Nephron progenitor cell (in vitro differentiated cells): ENCODE data around the gene HADH.

Experiments
- DNase-seq: peaks from one replicate; pipeline ENCODE4 v3.0.0; 2021
- H3K27ac Mint-ChIP-seq: 2 replicates; pipeline ENCODE4 v1.8.0; 2021; ENCODE audit warnings: mild to moderate bottlenecking, moderate library complexity, mixed read lengths
- H3K27me3 Mint-ChIP-seq: 2 replicates; pipeline ENCODE4 v1.8.0; 2021; ENCODE audit warnings: mild to moderate bottlenecking, low read depth, mixed read lengths; ENCODE audit not compliant: poor library complexity
- H3K36me3 Mint-ChIP-seq: 2 replicates; pipeline ENCODE4 v1.8.0; 2021; ENCODE audit warnings: low read depth, mixed read lengths
- H3K4me1 Mint-ChIP-seq: 2 replicates; pipeline ENCODE4 v1.8.0; 2021; ENCODE audit warnings: mixed read lengths
- H3K4me3 Mint-ChIP-seq: 2 replicates; pipeline ENCODE4 v1.8.0; 2021; ENCODE audit warnings: mild to moderate bottlenecking, moderate library complexity, mixed read lengths
- H3K9me3 Mint-ChIP-seq: 2 replicates; pipeline ENCODE4 v1.8.0; 2021; ENCODE audit warnings: mild to moderate bottlenecking, moderate library complexity, mixed read lengths
- TF ChIP-seq, protein P1 (sequence below): fragments of 200-600 bp; sonication (generic); IDR thresholded peaks from 2 replicates; pipeline ENCODE4 v1.5.0; 2021; ENCODE audit warnings: antibody characterized with exemption

The HADH gene

GRCh38 chr4:108036213-108036612 is 46.5 kb downstream of the HADH start:
- H3K27ac Mint-ChIP-seq = peak overlapping the region; percentile 25
- DNase-seq = no peak
- H3K4me1 Mint-ChIP-seq = peaks cover 19% of the 10 kb centered on the region
- peaks cover 22% of the 10 kb centered on the region for H3K36me3 Mint-ChIP-seq
- TF ChIP-seq, protein P1, sequence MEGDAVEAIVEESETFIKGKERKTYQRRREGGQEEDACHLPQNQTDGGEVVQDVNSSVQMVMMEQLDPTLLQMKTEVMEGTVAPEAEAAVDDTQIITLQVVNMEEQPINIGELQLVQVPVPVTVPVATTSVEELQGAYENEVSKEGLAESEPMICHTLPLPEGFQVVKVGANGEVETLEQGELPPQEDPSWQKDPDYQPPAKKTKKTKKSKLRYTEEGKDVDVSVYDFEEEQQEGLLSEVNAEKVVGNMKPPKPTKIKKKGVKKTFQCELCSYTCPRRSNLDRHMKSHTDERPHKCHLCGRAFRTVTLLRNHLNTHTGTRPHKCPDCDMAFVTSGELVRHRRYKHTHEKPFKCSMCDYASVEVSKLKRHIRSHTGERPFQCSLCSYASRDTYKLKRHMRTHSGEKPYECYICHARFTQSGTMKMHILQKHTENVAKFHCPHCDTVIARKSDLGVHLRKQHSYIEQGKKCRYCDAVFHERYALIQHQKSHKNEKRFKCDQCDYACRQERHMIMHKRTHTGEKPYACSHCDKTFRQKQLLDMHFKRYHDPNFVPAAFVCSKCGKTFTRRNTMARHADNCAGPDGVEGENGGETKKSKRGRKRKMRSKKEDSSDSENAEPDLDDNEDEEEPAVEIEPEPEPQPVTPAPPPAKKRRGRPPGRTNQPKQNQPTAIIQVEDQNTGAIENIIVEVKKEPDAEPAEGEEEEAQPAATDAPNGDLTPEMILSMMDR = no peak
- peaks cover 8% of the 10 kb centered on the region for H3K9me3 Mint-ChIP-seq
- no peak overlapping the region for H3K4me3 Mint-ChIP-seq
- peaks cover 5% of the 10 kb centered on the region for H3K27me3 Mint-ChIP-seq

- TF ChIP-seq, protein P1 = no peak
These were observed 48.2 kb downstream of the HADH start for GRCh38 chr4:108037884-108038283.

DNA sequence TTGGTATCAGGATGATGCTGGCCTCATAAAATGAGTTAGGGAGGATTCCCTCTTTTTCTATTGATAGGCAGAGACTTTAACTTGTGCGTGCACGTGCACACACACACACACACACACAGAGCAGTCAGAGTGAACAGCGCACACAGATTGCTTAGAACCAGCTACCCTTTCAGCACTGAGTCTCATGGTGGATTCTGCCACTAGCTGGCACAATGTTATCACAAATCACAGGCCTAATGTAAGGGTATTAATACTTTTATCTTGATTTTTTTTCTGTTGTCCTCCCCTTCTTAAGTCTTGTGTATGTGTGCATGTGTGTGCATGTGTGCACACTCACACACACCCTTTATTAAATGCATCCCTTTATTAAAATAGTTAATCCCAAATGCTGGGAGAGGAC is 53.2 kb downstream of the HADH start:
- Mint-ChIP-seq H3K9me3 (peaks cover 13% of the 10 kb centered on the region), H3K4me1 (peaks cover 38% of the 10 kb centered on the region), H3K27me3 (peaks cover 5% of the 10 kb centered on the region), H3K4me3 (no peak overlapping the region), H3K27ac (peak overlapping the region; percentile 90), H3K36me3 (peaks cover 16% of the 10 kb centered on the region)
- TF ChIP-seq, protein P1 = no peak
- no peak for DNase-seq

More at GRCh38 chr4:108037884-108038283, 48.2 kb downstream of the HADH start:
- H3K4me3 Mint-ChIP-seq = no peak overlapping the region
- DNase-seq = no peak
- peaks cover 11% of the 10 kb centered on the region for H3K36me3 Mint-ChIP-seq
- H3K27me3 Mint-ChIP-seq = peaks cover 5% of the 10 kb centered on the region
- H3K4me1 Mint-ChIP-seq = peaks cover 19% of the 10 kb centered on the region
- H3K27ac Mint-ChIP-seq = no peak overlapping the region
- peaks cover 13% of the 10 kb centered on the region for H3K9me3 Mint-ChIP-seq

DNA sequence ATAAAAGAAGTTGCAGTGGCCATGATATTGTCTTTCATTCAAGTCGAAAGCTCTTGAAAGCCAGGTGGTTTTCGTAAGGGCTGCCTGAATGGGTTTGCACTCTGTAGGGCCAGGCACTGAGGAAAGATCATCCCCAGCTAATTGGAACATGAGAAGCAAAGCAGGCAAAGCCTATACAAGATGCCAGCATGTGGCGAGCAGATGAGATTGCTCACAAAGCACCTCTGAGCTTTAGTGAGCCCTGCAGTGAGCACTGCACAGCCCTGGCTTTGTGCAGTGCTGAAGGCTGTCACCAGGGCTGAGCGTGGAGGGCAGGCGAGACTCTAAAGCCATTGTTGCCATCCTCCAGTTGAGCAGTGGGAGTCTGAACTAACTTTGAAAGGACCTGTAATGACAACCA is 53.8 kb downstream of the HADH start:
- H3K27ac Mint-ChIP-seq = peak overlapping the region; percentile 90
- no peak for DNase-seq

GRCh38 chr4:108044951-108045686 is 55.4 kb downstream of the HADH start:
- peak overlapping the region; percentile 97 for H3K27ac Mint-ChIP-seq
- no peak overlapping the region for H3K4me3 Mint-ChIP-seq
- H3K4me1 Mint-ChIP-seq = peaks cover 57% of the 10 kb centered on the region
- peaks cover 9% of the 10 kb centered on the region for H3K9me3 Mint-ChIP-seq
- H3K36me3 Mint-ChIP-seq = peaks cover 31% of the 10 kb centered on the region
- no peaks in the 10 kb centered on the region for H3K27me3 Mint-ChIP-seq
- DNase-seq = no peak
- TF ChIP-seq, protein P1 = no peak

More for the DNA sequence above, 53.8 kb downstream of the HADH start:
- H3K4me3 Mint-ChIP-seq = no peak overlapping the region
- H3K4me1 Mint-ChIP-seq = peaks cover 44% of the 10 kb centered on the region
- TF ChIP-seq, protein P1 = no peak
- peaks cover 13% of the 10 kb centered on the region for H3K9me3 Mint-ChIP-seq
- H3K27me3 Mint-ChIP-seq = peaks cover 4% of the 10 kb centered on the region
- peaks cover 21% of the 10 kb centered on the region for H3K36me3 Mint-ChIP-seq

- Mint-ChIP-seq H3K36me3 (peaks cover 31% of the 10 kb centered on the region), H3K4me1 (peaks cover 61% of the 10 kb centered on the region), H3K27ac (peak overlapping the region; percentile 97), H3K27me3 (no peaks in the 10 kb centered on the region), H3K9me3 (peaks cover 4% of the 10 kb centered on the region), H3K4me3 (no peak overlapping the region)
- DNase-seq = no peak
- TF ChIP-seq, protein P1 = no peak
These were observed 56.0 kb downstream of the HADH start for GRCh38 chr4:108045687-108046024.
